ENCODE measurements around the gene DMBT1.

DNA sequence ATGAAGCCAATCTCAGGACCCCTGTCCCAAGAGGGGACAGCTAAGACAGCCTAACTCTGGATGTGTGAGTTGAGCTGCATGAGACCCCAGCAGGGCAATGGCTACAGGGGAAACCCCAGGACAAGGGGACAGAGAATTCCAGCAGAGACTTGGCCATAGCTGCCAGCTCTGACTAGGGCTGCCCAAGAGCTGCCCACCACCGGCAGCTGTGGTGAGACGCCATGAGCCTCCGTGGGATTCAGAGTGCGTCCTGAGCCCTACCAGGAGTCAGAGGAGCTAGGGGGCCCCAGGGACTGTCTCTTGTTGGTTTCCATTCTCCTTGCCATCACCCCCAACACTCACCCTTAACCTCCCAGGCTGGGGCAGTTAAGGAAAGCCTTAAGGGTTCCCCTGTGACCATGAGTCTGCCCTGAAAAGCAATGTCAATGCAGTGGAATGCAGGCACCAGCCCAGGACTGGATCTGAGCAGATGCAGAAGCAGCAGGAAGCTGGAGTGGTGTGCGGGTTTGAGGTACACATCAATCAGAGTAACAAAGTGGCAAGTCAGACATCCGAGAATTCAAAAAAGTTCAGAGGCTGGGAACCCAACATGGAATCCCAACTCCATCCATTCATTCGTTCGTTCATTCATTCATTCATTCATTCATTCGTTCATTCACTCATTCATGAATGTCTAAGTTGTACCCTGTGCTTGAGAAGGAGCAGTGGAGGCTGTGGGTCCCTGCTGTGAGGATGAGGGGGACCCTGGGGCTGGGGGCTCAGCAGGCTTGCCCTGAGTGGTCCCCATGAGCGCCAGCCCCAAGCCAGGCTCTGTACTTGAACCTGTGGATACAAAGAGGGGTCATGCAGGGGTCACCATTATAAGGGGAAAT, 86.2 kb downstream of the DMBT1 start:
- TF ChIP-seq EZH2 (IDR thresholded peaks at IDR 0.05; ENCODE audit: borderline replicate concordance, insufficient read depth, low read depth, low read length, poor library complexity, severe bottlenecking): no peak
- TF ChIP-seq, protein P1, sequence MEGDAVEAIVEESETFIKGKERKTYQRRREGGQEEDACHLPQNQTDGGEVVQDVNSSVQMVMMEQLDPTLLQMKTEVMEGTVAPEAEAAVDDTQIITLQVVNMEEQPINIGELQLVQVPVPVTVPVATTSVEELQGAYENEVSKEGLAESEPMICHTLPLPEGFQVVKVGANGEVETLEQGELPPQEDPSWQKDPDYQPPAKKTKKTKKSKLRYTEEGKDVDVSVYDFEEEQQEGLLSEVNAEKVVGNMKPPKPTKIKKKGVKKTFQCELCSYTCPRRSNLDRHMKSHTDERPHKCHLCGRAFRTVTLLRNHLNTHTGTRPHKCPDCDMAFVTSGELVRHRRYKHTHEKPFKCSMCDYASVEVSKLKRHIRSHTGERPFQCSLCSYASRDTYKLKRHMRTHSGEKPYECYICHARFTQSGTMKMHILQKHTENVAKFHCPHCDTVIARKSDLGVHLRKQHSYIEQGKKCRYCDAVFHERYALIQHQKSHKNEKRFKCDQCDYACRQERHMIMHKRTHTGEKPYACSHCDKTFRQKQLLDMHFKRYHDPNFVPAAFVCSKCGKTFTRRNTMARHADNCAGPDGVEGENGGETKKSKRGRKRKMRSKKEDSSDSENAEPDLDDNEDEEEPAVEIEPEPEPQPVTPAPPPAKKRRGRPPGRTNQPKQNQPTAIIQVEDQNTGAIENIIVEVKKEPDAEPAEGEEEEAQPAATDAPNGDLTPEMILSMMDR (IDR thresholded peaks at IDR 0.05): no peak

All from B cell (primary cell).